ENCODE data around the gene RYR2.
"Not testable (repeated sequence)": the region's sequence is repeated elsewhere in the genome, so short reads cannot be mapped to it uniquely, and the experiment has no call there.

RYR2 gene

GRCh38 chr1:237320890-237321289 is 278.9 kb downstream of the RYR2 start:
- no peak for DNase-seq (ENCODE audit: low read depth in 2 of 2, low spot score in 1 of 2)

GRCh38 chr1:237324226-237324625 is 282.2 kb downstream of the RYR2 start:
- no peak for DNase-seq (ENCODE audit: low read depth in 2 of 2, low spot score in 1 of 2)

GRCh38 chr1:237327061-237327460 is 285.1 kb downstream of the RYR2 start:
- DNase-seq (ENCODE audit: low read depth in 2 of 2, low spot score in 1 of 2): no peak

GRCh38 chr1:237340892-237341291 is 298.9 kb downstream of the RYR2 start:
- no peak for DNase-seq (ENCODE audit: low read depth in 2 of 2, low spot score in 1 of 2)

GRCh38 chr1:237341391-237341790 is 299.4 kb downstream of the RYR2 start:
- DNase-seq (ENCODE audit: low read depth in 2 of 2, low spot score in 1 of 2): no peak

- no peak for DNase-seq (ENCODE audit: low read depth in 2 of 2, low spot score in 1 of 2)
Observed at GRCh38 chr1:237342730-237343129, 300.7 kb downstream of the RYR2 start.

GRCh38 chr1:237352747-237353146 is 310.8 kb downstream of the RYR2 start:
- DNase-seq (ENCODE audit: low read depth in 2 of 2, low spot score in 1 of 2): no peak

GRCh38 chr1:237353918-237354317 is 311.9 kb downstream of the RYR2 start:
- no peak for DNase-seq (ENCODE audit: low read depth in 2 of 2, low spot score in 1 of 2)

GRCh38 chr1:237355022-237355421 is 313.0 kb downstream of the RYR2 start:
- DNase-seq (ENCODE audit: low read depth in 2 of 2, low spot score in 1 of 2): no peak

- no peak for DNase-seq (ENCODE audit: low read depth in 2 of 2, low spot score in 1 of 2)
Observed at GRCh38 chr1:237358555-237358954, 316.6 kb downstream of the RYR2 start.

GRCh38 chr1:237367758-237368157 is 325.8 kb downstream of the RYR2 start:
- no peak for DNase-seq (ENCODE audit: low read depth in 2 of 2, low spot score in 1 of 2)

GRCh38 chr1:237371477-237371876 is 329.5 kb downstream of the RYR2 start:
- not testable (repeated sequence) for DNase-seq (ENCODE audit: low read depth in 2 of 2, low spot score in 1 of 2)

GRCh38 chr1:237383791-237384190 is 341.8 kb downstream of the RYR2 start:
- no peak for DNase-seq (ENCODE audit: low read depth in 2 of 2, low spot score in 1 of 2)

GRCh38 chr1:237384213-237384612 is 342.2 kb downstream of the RYR2 start:
- no peak for DNase-seq (ENCODE audit: low read depth in 2 of 2, low spot score in 1 of 2)

GRCh38 chr1:237386362-237387143 is 344.6 kb downstream of the RYR2 start:
- no peak for DNase-seq (ENCODE audit: low read depth in 2 of 2, low spot score in 1 of 2)

GRCh38 chr1:237387144-237387505 is 345.1 kb downstream of the RYR2 start:
- no peak for DNase-seq (ENCODE audit: low read depth in 2 of 2, low spot score in 1 of 2)

GRCh38 chr1:237390823-237391222 is 348.8 kb downstream of the RYR2 start:
- no peak for DNase-seq (ENCODE audit: low read depth in 2 of 2, low spot score in 1 of 2)

- no peak for DNase-seq (ENCODE audit: low read depth in 2 of 2, low spot score in 1 of 2)
Observed at GRCh38 chr1:237393632-237394031, 351.6 kb downstream of the RYR2 start.

- DNase-seq (ENCODE audit: low read depth in 2 of 2, low spot score in 1 of 2): no peak
Observed at GRCh38 chr1:237394281-237394680, 352.3 kb downstream of the RYR2 start.

GRCh38 chr1:237396426-237396825 is 354.4 kb downstream of the RYR2 start:
- DNase-seq (ENCODE audit: low read depth in 2 of 2, low spot score in 1 of 2): no peak

- DNase-seq (ENCODE audit: low read depth in 2 of 2, low spot score in 1 of 2): no peak
Observed at GRCh38 chr1:237398751-237399150, 356.8 kb downstream of the RYR2 start.

GRCh38 chr1:237405912-237406311 is 363.9 kb downstream of the RYR2 start:
- DNase-seq (ENCODE audit: low read depth in 2 of 2, low spot score in 1 of 2): no peak

- DNase-seq (ENCODE audit: low read depth in 2 of 2, low spot score in 1 of 2): no peak
Observed at GRCh38 chr1:237411621-237412020, 369.6 kb downstream of the RYR2 start.
